ENCODE results near the gene CCSER1. TPM values are rescaled to one million over a fixed set of nuclear protein-coding genes. Genes with fewer than 3 reads are reported as not detected.

The CCSER1 gene
- total RNA-seq, 1 experiment from 2014 or later: 4.1 TPM

DNA sequence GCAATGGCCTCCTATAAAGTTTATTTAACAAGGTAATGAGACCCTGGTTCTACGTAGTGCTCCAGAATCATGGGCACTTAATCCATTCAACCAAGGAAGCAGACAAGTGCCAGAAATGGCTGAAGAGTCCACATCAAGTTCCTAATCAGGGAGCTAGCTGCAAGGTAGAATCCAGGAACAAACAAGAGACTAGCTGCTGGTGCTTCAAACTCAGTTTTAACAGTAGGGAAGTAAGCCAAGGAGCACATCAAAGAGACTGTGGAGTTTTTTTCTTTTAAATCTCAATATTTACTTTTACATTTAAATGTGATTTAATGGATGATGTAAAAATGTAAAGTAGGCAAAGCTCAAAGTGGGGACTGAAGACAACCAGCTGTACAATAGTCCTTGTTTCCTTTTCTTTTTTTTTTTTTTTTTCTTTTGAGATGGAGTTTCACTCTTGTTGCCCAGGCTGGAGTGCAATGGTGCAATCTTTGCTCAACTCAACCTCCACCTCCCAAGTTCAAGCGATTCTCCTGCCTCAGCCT is 630.4 kb downstream of the CCSER1 start:
- H3K27me3 Mint-ChIP-seq (ENCODE audit: insufficient read depth, unreplicated experiment): no peaks in the 10 kb centered on the region
- H3K4me3 Mint-ChIP-seq (ENCODE audit: unreplicated experiment): no peak overlapping the region
- Histone ChIP-seq H3K4me1 (no peaks in the 10 kb centered on the region), H3K27me3 (replicated peaks; ENCODE audit: control insufficient read depth, insufficient read depth, low read length) (no peaks in the 10 kb centered on the region), H3K9me3 (no peaks in the 10 kb centered on the region), H3K36me3 (ENCODE audit: control insufficient read depth, insufficient read depth, low read length) (no peaks in the 10 kb centered on the region), H3K4me3 (ENCODE audit: low read depth, low read length) (no peak overlapping the region)
- no peaks in the 10 kb centered on the region for H3K4me1 Mint-ChIP-seq (ENCODE audit: low read depth, unreplicated experiment)
- intact Hi-C loops (cut with micrococcal nuclease; ENCODE audit: unreplicated experiment): no loop called here
- H3K36me3 Mint-ChIP-seq (ENCODE audit: insufficient read depth, unreplicated experiment): no peaks in the 10 kb centered on the region
- ChIA-PET POLR2A (no interaction called here), CTCF (no interaction called here)
- H3K27ac Mint-ChIP-seq (ENCODE audit: unreplicated experiment): no peak overlapping the region
- DNase-seq: no peak
- H3K9me3 Mint-ChIP-seq (ENCODE audit: unreplicated experiment): no peaks in the 10 kb centered on the region
- BruUV-seq (replicated peaks): no TSS peak
- TF ChIP-seq, protein P1, sequence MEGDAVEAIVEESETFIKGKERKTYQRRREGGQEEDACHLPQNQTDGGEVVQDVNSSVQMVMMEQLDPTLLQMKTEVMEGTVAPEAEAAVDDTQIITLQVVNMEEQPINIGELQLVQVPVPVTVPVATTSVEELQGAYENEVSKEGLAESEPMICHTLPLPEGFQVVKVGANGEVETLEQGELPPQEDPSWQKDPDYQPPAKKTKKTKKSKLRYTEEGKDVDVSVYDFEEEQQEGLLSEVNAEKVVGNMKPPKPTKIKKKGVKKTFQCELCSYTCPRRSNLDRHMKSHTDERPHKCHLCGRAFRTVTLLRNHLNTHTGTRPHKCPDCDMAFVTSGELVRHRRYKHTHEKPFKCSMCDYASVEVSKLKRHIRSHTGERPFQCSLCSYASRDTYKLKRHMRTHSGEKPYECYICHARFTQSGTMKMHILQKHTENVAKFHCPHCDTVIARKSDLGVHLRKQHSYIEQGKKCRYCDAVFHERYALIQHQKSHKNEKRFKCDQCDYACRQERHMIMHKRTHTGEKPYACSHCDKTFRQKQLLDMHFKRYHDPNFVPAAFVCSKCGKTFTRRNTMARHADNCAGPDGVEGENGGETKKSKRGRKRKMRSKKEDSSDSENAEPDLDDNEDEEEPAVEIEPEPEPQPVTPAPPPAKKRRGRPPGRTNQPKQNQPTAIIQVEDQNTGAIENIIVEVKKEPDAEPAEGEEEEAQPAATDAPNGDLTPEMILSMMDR (IDR thresholded peaks at IDR 0.05; ENCODE audit: insufficient read depth in 1 of 2, low read depth in 1 of 2, low read length in 1 of 2, severe bottlenecking in 1 of 2, unreplicated experiment in 1 of 2): no peak

DNA sequence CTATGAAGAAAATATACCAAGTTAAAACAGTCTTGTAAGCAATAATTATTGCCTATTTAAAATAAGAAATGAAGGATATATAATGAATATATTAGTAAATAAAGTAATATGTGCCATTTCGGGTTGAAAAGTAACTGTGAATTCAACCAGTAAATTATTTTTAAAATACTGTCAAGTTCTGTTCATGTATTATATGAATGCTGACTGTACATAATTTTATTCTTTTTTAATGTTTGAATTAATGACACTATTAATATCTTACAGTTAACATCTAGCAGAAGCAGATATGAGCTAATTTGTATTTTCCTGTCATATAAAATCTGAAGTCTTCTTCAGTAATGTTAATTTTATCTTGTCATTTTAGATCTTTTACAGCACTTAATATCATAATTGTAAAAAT is 632.9 kb downstream of the CCSER1 start:
- intact Hi-C loops (cut with micrococcal nuclease; ENCODE audit: unreplicated experiment): no loop called here
- Mint-ChIP-seq H3K4me3 (ENCODE audit: unreplicated experiment) (no peak overlapping the region), H3K36me3 (ENCODE audit: insufficient read depth, unreplicated experiment) (no peaks in the 10 kb centered on the region), H3K27me3 (ENCODE audit: insufficient read depth, unreplicated experiment) (peaks cover 3% of the 10 kb centered on the region), H3K4me1 (ENCODE audit: low read depth, unreplicated experiment) (no peaks in the 10 kb centered on the region), H3K27ac (ENCODE audit: unreplicated experiment) (no peak overlapping the region), H3K9me3 (ENCODE audit: unreplicated experiment) (no peaks in the 10 kb centered on the region)
- TF ChIP-seq, protein P1 (IDR thresholded peaks at IDR 0.05; ENCODE audit: insufficient read depth in 1 of 2, low read depth in 1 of 2, low read length in 1 of 2, severe bottlenecking in 1 of 2, unreplicated experiment in 1 of 2): no peak
- Histone ChIP-seq H3K4me1 (no peaks in the 10 kb centered on the region), H3K36me3 (ENCODE audit: control insufficient read depth, insufficient read depth, low read length) (no peaks in the 10 kb centered on the region), H3K27me3 (replicated peaks; ENCODE audit: control insufficient read depth, insufficient read depth, low read length) (no peaks in the 10 kb centered on the region), H3K9me3 (no peaks in the 10 kb centered on the region), H3K4me3 (ENCODE audit: low read depth, low read length) (no peak overlapping the region)
- no peak for DNase-seq
- no TSS peak for BruUV-seq (replicated peaks)
- POLR2A ChIA-PET: no interaction called here
- CTCF ChIA-PET: no interaction called here

DNA sequence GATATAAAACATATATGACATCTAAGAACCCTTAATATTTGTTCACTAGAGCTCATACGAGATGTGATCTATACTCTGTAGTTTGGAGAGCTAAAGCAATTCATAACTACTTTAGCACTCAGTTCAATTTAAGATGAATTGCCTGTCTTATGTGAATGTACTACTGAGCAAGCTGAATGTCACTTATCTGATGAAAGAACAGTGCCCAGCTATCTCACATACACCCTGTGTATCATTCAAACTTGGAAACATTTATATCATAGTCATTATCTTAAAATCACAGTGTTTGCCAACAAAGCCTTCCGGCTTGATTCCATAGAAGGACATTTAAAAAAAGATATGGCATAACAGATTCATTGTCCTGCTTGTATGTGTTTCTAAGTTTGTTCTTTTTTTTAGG is 639.6 kb downstream of the CCSER1 start:
- intact Hi-C loops (cut with micrococcal nuclease; ENCODE audit: unreplicated experiment): no loop called here
- TF ChIP-seq, protein P1 (IDR thresholded peaks at IDR 0.05; ENCODE audit: insufficient read depth in 1 of 2, low read depth in 1 of 2, low read length in 1 of 2, severe bottlenecking in 1 of 2, unreplicated experiment in 1 of 2): no peak
- no TSS peak for BruUV-seq (replicated peaks)
- no peaks in the 10 kb centered on the region for H3K4me1 ChIP-seq
- no peak overlapping the region for H3K4me3 ChIP-seq (ENCODE audit: low read depth, low read length)
- no peaks in the 10 kb centered on the region for H3K27me3 ChIP-seq (replicated peaks; ENCODE audit: control insufficient read depth, insufficient read depth, low read length)
- Mint-ChIP-seq H3K9me3 (ENCODE audit: unreplicated experiment) (no peaks in the 10 kb centered on the region), H3K36me3 (ENCODE audit: insufficient read depth, unreplicated experiment) (no peaks in the 10 kb centered on the region), H3K27ac (ENCODE audit: unreplicated experiment) (no peak overlapping the region), H3K27me3 (ENCODE audit: insufficient read depth, unreplicated experiment) (peaks cover 3% of the 10 kb centered on the region), H3K4me1 (ENCODE audit: low read depth, unreplicated experiment) (no peaks in the 10 kb centered on the region), H3K4me3 (ENCODE audit: unreplicated experiment) (no peak overlapping the region)
- H3K9me3 ChIP-seq: no peaks in the 10 kb centered on the region
- no peak for DNase-seq
- ChIA-PET CTCF (no interaction called here), POLR2A (no interaction called here)
- H3K36me3 ChIP-seq (ENCODE audit: control insufficient read depth, insufficient read depth, low read length): no peaks in the 10 kb centered on the region

All from Caco-2 (cell line).